22Rv1 (cell line): Measurements from ENCODE around the gene NTRK3.

ENCODE experiments used
- ZFX ChIP-seq: fragments of 450-650 bp; IDR thresholded peaks from 2 replicates; pipeline ENCODE4 v1.6.1; 2017; ENCODE audit warnings: antibody characterized with exemption, borderline replicate concordance
- TF ChIP-seq, protein P1 (sequence below): fragments of 450-650 bp; IDR thresholded peaks from 2 replicates; pipeline ENCODE4 v1.5.1; 2017; ENCODE audit warnings: mild to moderate bottlenecking

DNA sequence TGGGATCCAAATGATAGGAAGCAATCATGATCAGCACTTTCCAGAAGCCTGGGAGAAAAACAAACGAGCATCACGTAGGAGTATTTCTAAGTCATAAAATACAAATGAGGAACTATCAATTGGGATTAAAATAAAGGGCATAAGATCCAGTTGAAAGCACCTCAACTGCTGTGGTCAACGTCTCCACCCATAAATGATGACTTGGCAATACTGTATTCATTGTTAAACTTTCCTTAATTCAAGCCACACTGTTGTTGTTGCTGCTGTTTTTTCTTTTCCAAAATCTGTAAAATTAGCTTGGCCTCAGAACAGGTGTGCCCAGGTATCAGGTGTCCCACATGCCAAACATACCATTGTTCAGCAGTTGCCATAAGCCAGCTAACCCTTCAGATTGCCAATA is 395.8 kb downstream of the NTRK3 start:
- TF ChIP-seq, protein P1, sequence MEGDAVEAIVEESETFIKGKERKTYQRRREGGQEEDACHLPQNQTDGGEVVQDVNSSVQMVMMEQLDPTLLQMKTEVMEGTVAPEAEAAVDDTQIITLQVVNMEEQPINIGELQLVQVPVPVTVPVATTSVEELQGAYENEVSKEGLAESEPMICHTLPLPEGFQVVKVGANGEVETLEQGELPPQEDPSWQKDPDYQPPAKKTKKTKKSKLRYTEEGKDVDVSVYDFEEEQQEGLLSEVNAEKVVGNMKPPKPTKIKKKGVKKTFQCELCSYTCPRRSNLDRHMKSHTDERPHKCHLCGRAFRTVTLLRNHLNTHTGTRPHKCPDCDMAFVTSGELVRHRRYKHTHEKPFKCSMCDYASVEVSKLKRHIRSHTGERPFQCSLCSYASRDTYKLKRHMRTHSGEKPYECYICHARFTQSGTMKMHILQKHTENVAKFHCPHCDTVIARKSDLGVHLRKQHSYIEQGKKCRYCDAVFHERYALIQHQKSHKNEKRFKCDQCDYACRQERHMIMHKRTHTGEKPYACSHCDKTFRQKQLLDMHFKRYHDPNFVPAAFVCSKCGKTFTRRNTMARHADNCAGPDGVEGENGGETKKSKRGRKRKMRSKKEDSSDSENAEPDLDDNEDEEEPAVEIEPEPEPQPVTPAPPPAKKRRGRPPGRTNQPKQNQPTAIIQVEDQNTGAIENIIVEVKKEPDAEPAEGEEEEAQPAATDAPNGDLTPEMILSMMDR: no peak
- no peak for TF ChIP-seq ZFX
